HUES6 (cell line): ENCODE results near the gene PPP6R3.

Experiments
- H3K27ac ChIP-seq: 2 replicates; pipeline ENCODE4 v1.7.0; 2013; ENCODE audit warnings: low read depth, mild to moderate bottlenecking, low read length, inconsistent platforms
- H3K27me3 ChIP-seq: 2 replicates; pipeline ENCODE4 v1.6.1; 2013; ENCODE audit warnings: low read length; ENCODE audit not compliant: control insufficient read depth, insufficient read depth
- H3K36me3 ChIP-seq: 2 replicates; pipeline ENCODE4 v1.6.1; 2013; ENCODE audit warnings: low read length; ENCODE audit not compliant: control insufficient read depth, insufficient read depth
- H3K4me1 ChIP-seq: 2 replicates; pipeline ENCODE4 v1.6.1; 2013; ENCODE audit warnings: low read length; ENCODE audit not compliant: control insufficient read depth, insufficient read depth
- H3K4me3 ChIP-seq: 2 replicates; pipeline ENCODE4 v1.5.1; 2013; ENCODE audit warnings: low read depth, low read length
- H3K9ac ChIP-seq: one replicate; pipeline ENCODE4 v1.6.1; 2013; ENCODE audit warnings: mild to moderate bottlenecking, low read length
- H3K9me3 ChIP-seq: 2 replicates; pipeline ENCODE4 v1.6.1; 2013; ENCODE audit warnings: low read depth, low read length; ENCODE audit not compliant: control insufficient read depth, insufficient read depth

PPP6R3 gene

DNA sequence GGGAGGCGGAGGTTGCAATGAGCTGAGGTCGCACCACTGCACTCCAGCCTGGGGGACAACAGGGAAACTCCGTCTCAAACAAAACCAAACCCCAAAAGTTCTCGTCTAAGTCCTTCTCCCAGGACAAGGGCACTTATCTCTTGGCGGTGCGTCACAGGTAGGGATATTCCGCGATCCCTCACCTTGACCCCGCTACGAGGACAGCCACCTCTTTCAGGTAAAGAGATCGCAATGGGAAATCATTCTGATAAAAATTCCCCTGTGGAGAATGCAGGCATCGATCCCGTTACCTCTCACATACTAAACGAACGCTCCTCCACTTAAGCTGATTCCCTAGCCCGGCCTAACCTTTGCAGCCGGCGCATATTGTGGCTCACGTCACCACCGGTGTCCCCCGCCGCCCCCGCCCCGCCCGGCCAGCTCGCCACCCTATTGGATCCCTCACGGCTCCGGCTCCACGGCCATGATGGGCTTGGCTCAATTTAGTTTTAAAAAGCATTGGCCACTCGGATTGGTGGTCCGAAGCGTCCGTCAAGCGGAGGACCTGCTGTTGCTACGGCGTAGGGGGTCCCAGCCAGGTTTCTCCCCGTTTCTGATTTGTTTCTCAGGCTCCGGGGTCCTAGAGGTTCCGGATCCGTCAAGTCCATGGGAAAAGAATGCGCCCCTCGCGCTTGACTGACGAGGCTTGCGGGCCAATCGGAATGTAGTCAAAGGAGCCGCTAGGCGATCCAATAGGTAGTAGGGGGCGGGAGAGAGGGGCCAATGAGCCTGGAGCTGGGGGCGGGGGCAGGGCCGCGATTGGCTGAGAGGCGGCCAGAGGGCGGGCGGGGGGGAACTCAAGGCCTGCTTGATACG, 439 bp upstream of the PPP6R3 start:
- peak overlapping the region; percentile 93 for H3K9ac ChIP-seq
- peak overlapping the region; percentile 91 for H3K27ac ChIP-seq
- peaks cover 19% of the 10 kb centered on the region for H3K4me1 ChIP-seq
- H3K9me3 ChIP-seq: no peaks in the 10 kb centered on the region
- no peaks in the 10 kb centered on the region; the same call in 1 of the 2 replicates for H3K36me3 ChIP-seq
- H3K4me3 ChIP-seq: peak overlapping the region; percentile 85
- H3K27me3 ChIP-seq: no peaks in the 10 kb centered on the region

DNA sequence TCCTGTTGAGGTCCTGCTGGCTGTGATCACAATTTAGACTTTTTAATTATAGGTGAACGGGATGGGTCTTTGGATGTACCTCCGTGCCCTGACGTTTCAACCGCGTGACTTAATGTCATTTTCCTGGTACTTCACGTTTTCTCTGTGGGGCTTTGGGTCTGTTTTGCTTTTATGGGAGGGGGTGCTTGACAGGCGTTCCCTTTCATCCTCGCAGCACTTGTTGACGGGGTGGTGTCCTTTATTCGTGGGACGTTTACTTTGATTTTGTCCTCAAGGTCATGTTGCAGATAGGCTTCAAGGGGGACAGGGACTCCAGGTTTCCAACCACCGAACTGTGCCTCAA, 994 bp downstream of the PPP6R3 start:
- Histone ChIP-seq H3K9ac (peak overlapping the region; percentile 66), H3K4me3 (peak overlapping the region; percentile 85), H3K27ac (no peak overlapping the region), H3K36me3 (peaks cover 2% of the 10 kb centered on the region; the same call in 1 of the 2 replicates), H3K4me1 (0 out of 2 replicates have a peak, but pooled peaks cover 11% of the 10 kb centered on the region), H3K9me3 (no peaks in the 10 kb centered on the region), H3K27me3 (no peaks in the 10 kb centered on the region)

DNA sequence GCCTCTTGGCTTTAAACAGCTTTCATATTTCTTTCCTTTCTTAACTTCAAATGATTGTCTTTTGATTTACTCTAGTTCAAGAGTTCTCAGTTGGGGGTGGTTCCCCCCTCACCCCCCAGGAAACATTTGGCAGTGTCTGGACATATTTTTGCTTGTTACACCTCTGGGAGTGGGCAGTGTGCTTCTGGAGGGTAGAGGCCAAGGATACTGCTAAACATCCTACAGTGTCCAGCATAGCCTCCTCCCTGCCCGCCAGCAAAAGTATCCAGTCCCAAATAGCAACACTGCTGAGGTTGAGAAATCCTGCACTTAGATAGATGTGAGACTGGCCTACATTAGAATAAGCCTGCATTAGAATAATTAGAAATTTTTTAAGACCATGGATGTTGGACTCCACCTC, 3.2 kb downstream of the PPP6R3 start:
- peaks cover 8% of the 10 kb centered on the region for H3K36me3 ChIP-seq
- no peaks in the 10 kb centered on the region for H3K27me3 ChIP-seq
- H3K4me3 ChIP-seq: no peak overlapping the region
- H3K27ac ChIP-seq: no peak overlapping the region
- peaks cover 24% of the 10 kb centered on the region; the same call in 1 of the 2 replicates for H3K4me1 ChIP-seq
- no peak overlapping the region for H3K9ac ChIP-seq
- H3K9me3 ChIP-seq: no peaks in the 10 kb centered on the region

DNA sequence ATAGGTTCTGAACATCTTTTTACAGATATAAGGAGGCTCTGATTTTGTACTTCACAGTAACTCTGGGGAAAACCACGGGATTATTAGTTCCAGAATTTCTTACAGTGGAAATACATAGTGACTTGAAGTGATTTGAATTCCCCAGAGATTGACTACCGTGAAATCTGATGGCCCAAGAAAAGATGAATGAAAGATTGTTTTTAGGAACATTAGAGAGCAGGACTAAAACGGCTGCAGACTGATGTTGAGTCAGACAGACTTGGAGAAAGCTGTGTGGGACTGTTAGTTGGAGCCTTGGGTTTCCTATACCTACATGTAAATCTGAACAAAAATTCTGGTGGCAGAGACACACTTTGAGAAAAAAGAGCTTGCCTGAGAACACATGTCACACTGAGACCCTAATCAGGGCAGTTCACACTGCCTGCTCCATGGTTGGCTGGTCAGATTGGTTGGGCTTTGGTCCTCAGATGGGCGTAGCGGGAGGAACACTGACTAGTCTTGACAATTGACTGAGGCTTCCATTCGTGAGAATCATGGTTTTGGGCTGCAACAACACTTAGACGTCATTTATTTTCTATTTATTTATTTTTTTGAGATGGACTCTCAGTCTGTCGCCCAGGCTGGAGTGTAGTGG, 6.8 kb downstream of the PPP6R3 start:
- Histone ChIP-seq H3K9ac (no peak overlapping the region), H3K4me1 (peaks cover 35% of the 10 kb centered on the region; the same call in 1 of the 2 replicates), H3K27me3 (no peaks in the 10 kb centered on the region), H3K36me3 (peaks cover 26% of the 10 kb centered on the region), H3K27ac (no peak overlapping the region), H3K4me3 (no peak overlapping the region), H3K9me3 (peaks cover 10% of the 10 kb centered on the region; the same call in 1 of the 2 replicates)

DNA sequence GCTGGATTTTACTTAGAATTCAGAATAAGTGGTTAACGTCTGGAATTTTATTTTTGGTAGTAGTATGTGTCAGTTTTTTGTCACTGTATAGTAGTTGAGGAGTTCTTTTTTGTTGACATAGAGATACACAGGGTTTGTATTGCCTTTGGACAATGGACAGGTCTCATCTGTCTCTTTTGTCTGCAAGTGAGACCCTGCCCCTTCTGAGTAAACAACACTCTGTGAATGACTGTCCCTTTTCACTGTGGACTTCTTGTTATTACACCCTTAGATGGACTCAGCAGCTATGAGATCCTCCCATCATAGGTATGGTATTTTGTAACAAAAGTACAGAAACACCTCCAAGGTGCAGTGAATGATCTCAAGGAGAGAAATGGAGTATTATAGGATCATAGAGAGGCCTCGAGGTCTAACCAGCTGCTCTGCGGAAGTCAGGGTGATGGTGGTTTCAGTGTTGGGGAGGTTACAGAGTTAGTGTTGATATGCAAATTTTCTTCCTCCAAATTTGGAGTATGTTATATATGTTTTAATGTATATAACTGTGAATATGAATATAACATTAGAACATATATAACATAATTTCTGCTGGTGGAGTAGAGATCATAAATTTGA, 7.8 kb downstream of the PPP6R3 start:
- Histone ChIP-seq H3K27ac (no peak overlapping the region), H3K9me3 (peaks cover 18% of the 10 kb centered on the region; the same call in 1 of the 2 replicates), H3K9ac (no peak overlapping the region), H3K4me1 (peaks cover 31% of the 10 kb centered on the region; the same call in 1 of the 2 replicates), H3K27me3 (no peaks in the 10 kb centered on the region), H3K36me3 (peaks cover 31% of the 10 kb centered on the region), H3K4me3 (no peak overlapping the region)

DNA sequence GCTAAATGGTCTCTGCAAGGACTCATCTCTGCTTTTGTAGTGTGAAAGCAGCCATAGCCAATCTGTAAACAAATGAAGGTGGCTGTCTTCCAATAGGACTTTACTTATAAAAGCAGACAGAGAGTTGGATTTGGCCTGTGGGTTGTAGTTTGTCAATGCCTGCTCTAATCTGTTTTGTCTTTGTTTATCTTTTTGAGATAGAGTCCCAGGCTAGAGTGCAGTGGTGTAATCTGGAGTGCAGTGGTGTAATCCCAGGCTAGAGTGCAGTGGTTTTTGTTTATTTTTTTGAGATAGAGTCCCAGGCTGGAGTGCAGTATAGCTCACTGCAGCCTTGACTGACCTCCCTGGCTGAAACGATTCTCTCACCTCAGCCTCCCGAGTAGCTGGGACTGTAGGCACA, 8.6 kb downstream of the PPP6R3 start:
- Histone ChIP-seq H3K27me3 (no peaks in the 10 kb centered on the region), H3K4me1 (peaks cover 31% of the 10 kb centered on the region; the same call in 1 of the 2 replicates), H3K36me3 (peaks cover 39% of the 10 kb centered on the region), H3K9me3 (peaks cover 26% of the 10 kb centered on the region), H3K27ac (no peak overlapping the region), H3K9ac (peak overlapping the region; percentile 21), H3K4me3 (no peak overlapping the region)

DNA sequence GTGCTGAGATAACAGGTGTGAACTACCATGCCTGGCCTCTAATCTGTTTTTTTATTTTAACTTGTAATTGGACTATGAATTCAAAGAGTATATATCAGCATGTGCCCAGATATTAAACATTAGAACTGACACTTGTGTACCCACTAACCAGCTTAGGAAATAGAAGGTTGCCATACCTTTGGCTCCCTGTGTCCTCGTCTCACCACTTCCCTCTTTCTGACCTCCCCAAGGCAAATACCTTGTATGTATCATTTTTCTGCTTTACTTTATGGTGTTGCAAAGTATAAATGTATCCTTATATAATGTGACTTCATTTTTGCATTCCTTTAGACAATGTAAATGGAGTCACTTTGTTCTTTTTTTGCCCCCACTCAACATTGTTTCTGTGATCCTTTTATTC, 9.1 kb downstream of the PPP6R3 start:
- peaks cover 31% of the 10 kb centered on the region; the same call in 1 of the 2 replicates for H3K4me1 ChIP-seq
- H3K27me3 ChIP-seq: no peaks in the 10 kb centered on the region
- no peak overlapping the region for H3K9ac ChIP-seq
- peaks cover 29% of the 10 kb centered on the region for H3K9me3 ChIP-seq
- H3K36me3 ChIP-seq: peaks cover 43% of the 10 kb centered on the region
- H3K4me3 ChIP-seq: peak overlapping the region; percentile 1; the same call in 1 of the 2 replicates
- H3K27ac ChIP-seq: no peak overlapping the region; the same call in 1 of the 2 replicates

DNA sequence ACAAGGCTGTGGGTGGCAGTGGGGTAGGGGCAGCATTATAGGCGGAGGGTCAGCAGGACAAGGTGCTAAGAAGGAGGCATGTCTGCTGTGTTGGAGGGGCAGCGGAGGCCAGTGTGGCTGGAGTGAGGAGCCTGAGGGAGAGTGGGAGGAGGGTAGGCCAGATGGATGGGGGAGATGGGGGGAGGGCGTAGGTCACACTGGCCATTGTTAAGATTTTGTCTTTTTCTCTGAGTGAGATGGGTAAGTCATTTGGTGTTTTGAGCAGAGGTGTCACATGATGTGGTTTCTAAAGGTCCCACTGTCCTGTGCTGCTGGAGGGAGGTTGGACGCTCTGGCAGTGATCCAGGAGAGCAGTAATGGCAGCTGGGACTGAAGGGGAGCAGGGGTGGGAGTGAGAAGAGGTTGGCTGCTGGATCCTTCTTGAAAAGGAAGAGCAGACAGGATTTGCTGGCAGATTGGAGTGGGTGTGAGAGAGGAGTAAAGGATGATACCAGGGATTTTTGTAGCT, 9.8 kb downstream of the PPP6R3 start:
- Histone ChIP-seq H3K27ac (no peak overlapping the region; the same call in 1 of the 2 replicates), H3K9me3 (peaks cover 29% of the 10 kb centered on the region), H3K36me3 (peaks cover 43% of the 10 kb centered on the region), H3K27me3 (no peaks in the 10 kb centered on the region), H3K9ac (no peak overlapping the region), H3K4me3 (no peak overlapping the region; the same call in 1 of the 2 replicates), H3K4me1 (peaks cover 31% of the 10 kb centered on the region; the same call in 1 of the 2 replicates)

DNA sequence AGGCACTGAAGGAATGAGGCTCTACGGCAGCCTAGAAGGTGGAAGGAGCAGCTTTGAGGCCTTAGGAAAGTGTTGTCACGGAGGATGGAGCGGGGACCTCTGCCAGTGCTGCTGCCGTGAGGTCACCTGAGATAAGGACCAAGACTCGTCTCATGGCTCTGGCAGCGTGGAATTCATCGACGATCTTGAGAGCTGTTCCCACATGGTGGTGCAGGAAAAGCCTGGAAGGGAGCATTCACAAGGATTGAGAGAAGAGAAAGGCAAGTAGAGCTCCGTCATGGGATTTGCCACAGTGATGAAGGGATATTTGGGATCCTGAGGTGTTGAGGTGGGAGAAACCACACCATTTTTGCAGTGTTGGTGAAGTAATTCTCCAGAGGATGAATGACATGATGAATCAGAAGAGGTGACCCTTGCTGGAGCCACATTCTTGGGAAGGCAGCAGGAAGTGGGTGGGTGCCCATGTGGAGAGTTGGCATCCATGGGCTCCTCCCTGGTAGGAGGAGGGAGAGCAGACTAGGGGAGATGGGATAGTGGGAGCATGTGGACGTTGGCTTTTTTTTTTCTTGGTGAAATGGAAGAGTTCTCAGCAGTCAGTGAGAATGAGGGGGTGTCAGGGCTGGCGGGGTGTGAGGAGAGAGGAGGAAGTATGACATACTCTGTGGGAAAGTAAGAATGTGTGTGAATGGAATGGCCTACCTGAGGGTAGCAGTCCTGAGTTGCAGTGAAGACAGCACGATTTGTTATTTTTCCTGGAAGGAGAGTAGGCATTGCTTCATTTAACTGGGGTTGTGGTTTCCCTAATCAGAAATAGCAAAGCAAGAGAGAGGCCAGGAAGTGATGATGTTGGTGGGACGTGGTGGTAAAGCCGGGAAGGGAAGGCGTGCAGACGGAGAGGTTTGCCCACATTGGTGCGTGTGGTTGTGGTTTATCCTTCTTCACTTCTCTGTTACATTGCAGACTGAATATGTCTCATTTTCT, 11.1 kb downstream of the PPP6R3 start:
- peaks cover 29% of the 10 kb centered on the region for H3K9me3 ChIP-seq
- no peak overlapping the region for H3K4me3 ChIP-seq
- no peak overlapping the region for H3K27ac ChIP-seq
- H3K27me3 ChIP-seq: no peaks in the 10 kb centered on the region
- peaks cover 43% of the 10 kb centered on the region for H3K36me3 ChIP-seq
- H3K4me1 ChIP-seq: peaks cover 31% of the 10 kb centered on the region; the same call in 1 of the 2 replicates
- H3K9ac ChIP-seq: no peak overlapping the region

DNA sequence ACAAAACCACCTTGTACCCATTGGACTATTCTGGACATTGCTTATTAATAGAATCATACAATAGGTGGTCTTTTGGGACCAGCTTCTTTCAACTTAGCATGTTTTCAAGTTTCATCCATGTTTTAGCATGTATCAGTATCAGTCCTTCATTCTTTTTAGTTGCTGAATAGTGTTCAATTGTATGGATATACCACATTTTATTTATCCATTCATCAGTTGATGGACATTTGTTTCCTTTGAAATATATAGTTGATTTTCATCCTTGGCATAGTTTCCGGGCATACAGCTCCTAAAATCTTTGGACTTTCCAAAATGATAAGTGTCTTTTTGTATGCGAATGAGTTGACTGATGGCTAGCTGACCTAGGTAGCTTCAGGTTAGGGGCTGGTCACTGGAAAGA, 12.2 kb downstream of the PPP6R3 start:
- Histone ChIP-seq H3K4me1 (peaks cover 27% of the 10 kb centered on the region; the same call in 1 of the 2 replicates), H3K27me3 (no peaks in the 10 kb centered on the region), H3K36me3 (peaks cover 50% of the 10 kb centered on the region), H3K27ac (no peak overlapping the region), H3K9ac (no peak overlapping the region), H3K9me3 (peaks cover 37% of the 10 kb centered on the region), H3K4me3 (no peak overlapping the region)
